ENCODE results near the gene PROX1. TPM values are rescaled to one million over a fixed set of nuclear protein-coding genes. Genes with fewer than 3 reads are reported as not detected.

Gene PROX1
- total and polyA plus RNA-seq, 9 of the 15 experiments (the other 6 are each of a cell fraction or from before 2014, with no cell fraction given), result 0.14 to 0.22 TPM; not detected in 7

DNA sequence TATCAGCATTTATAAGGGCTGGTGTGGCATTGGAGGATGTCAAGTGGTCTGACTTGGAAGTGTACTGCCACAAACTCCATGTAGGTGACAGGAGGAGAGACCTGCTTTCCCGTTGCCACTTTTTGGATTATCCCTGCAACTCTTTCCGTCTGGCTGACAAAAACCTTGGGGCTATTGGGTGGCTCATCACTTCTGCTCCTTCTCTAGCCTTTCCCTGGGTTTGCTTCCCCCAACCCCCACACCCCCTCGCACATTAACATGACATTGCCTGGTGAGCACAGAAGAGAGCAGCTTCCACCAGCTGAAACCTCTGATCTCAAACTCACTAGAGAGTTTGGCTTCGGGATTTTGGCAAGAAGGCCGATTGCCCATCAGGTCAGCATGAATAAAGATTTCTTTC, 39.2 kb downstream of the PROX1 start:
- POLR2A ChIA-PET, result no interaction called here
- H3K4me3 ChIP-seq, result no peak overlapping the region
- no peaks in the 10 kb centered on the region for H3K4me1 ChIP-seq (replicated peaks in 1 of 2; ENCODE audit: control insufficient read depth in 2 of 2, insufficient read depth in 2 of 2, low read length in 2 of 2)
- CTCF ChIA-PET (ENCODE audit: low intra/inter-chr PET ratio), result no interaction called here
- H3K79me2 ChIP-seq (ENCODE audit: control insufficient read depth, insufficient read depth, low read length), result no peaks in the 10 kb centered on the region
- no peak overlapping the region for H3K27ac ChIP-seq (ENCODE audit: extremely low read depth, low read depth, low read length)
- ATAC-seq (no peak), DNase-seq (ENCODE audit: extremely low read depth in 1 of 4, low spot score in 3 of 4) (no peak), FAIRE-seq (no peak)
- no peak overlapping the region for H2AFZ ChIP-seq (ENCODE audit: low read depth, low read length)
- no peak overlapping the region for H3K4me2 ChIP-seq (ENCODE audit: insufficient read depth, low read length)
- TF ChIP-seq POU5F1 (IDR thresholded peaks at IDR 0.05; ENCODE audit: borderline replicate concordance, low read depth, low read length, partially characterized antibody) (no peak), ZNF354B (CRISPR knock-in tag; IDR thresholded peaks at IDR 0.05) (no peak), CREB1 (IDR thresholded peaks at IDR 0.05) (no peak), CREB1 (CRISPR knock-in tag; IDR thresholded peaks at IDR 0.05) (no peak), HDAC2 (IDR thresholded peaks at IDR 0.05) (no peak), STAT5B (CRISPR knock-in tag; IDR thresholded peaks at IDR 0.05) (no peak), CBX5 (IDR thresholded peaks at IDR 0.05; ENCODE audit: borderline replicate concordance, low read depth) (no peak), TRIM24 (IDR thresholded peaks at IDR 0.05) (no peak), RBM15 (IDR thresholded peaks at IDR 0.05; ENCODE audit: insufficient read depth, low read length) (no peak), NFYB (IDR thresholded peaks at IDR 0.05; ENCODE audit: extremely low read depth, insufficient read length) (no peak)
- TF ChIP-seq, protein P1, sequence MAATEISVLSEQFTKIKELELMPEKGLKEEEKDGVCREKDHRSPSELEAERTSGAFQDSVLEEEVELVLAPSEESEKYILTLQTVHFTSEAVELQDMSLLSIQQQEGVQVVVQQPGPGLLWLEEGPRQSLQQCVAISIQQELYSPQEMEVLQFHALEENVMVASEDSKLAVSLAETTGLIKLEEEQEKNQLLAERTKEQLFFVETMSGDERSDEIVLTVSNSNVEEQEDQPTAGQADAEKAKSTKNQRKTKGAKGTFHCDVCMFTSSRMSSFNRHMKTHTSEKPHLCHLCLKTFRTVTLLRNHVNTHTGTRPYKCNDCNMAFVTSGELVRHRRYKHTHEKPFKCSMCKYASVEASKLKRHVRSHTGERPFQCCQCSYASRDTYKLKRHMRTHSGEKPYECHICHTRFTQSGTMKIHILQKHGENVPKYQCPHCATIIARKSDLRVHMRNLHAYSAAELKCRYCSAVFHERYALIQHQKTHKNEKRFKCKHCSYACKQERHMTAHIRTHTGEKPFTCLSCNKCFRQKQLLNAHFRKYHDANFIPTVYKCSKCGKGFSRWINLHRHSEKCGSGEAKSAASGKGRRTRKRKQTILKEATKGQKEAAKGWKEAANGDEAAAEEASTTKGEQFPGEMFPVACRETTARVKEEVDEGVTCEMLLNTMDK (IDR thresholded peaks at IDR 0.05; ENCODE audit: borderline replicate concordance, insufficient read depth, low read depth, low read length, poor library complexity, severe bottlenecking), result no peak
- TF ChIP-seq, protein P2, sequence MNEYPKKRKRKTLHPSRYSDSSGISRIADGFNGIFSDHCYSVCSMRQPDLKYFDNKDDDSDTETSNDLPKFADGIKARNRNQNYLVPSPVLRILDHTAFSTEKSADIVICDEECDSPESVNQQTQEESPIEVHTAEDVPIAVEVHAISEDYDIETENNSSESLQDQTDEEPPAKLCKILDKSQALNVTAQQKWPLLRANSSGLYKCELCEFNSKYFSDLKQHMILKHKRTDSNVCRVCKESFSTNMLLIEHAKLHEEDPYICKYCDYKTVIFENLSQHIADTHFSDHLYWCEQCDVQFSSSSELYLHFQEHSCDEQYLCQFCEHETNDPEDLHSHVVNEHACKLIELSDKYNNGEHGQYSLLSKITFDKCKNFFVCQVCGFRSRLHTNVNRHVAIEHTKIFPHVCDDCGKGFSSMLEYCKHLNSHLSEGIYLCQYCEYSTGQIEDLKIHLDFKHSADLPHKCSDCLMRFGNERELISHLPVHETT (CRISPR knock-in tag; conservative IDR thresholded peaks at IDR 0.05 in 1 of 2, IDR thresholded peaks at IDR 0.05 in 1 of 2), result no peak
- TF ChIP-seq, protein P3, sequence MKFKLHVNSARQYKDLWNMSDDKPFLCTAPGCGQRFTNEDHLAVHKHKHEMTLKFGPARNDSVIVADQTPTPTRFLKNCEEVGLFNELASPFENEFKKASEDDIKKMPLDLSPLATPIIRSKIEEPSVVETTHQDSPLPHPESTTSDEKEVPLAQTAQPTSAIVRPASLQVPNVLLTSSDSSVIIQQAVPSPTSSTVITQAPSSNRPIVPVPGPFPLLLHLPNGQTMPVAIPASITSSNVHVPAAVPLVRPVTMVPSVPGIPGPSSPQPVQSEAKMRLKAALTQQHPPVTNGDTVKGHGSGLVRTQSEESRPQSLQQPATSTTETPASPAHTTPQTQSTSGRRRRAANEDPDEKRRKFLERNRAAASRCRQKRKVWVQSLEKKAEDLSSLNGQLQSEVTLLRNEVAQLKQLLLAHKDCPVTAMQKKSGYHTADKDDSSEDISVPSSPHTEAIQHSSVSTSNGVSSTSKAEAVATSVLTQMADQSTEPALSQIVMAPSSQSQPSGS (CRISPR knock-in tag; IDR thresholded peaks at IDR 0.05), result no peak
- in situ Hi-C loops (cut with MboI), result no loop called here
- H3K9me3 ChIP-seq (replicated peaks; ENCODE audit: control insufficient read depth, insufficient read depth, low read depth, low read length), result no peaks in the 10 kb centered on the region
- 1% methylated on average over 5 of the region's 5 CpGs for WGBS (ENCODE audit: insufficient coverage, low coverage, missing lambda C conversion rate)
- H3K9me1 ChIP-seq (ENCODE audit: control insufficient read depth, insufficient read depth, low read length), result no peaks in the 10 kb centered on the region
- H3K9ac ChIP-seq (ENCODE audit: insufficient read depth in 1 of 2, low read depth in 2 of 2, low read length in 2 of 2), result no peak overlapping the region
- no TSS peak for BruUV-seq (replicated peaks)
- no peaks in the 10 kb centered on the region for H4K20me1 ChIP-seq (replicated peaks; ENCODE audit: control insufficient read depth, insufficient read depth, low read length)
- peaks cover 0 to 15% of the 10 kb centered on the region in 2 experiments; a peak in 3 of 5 replicates for H3K27me3 ChIP-seq (ENCODE audit: control insufficient read depth in 2 of 2, insufficient read depth in 2 of 2, low read length in 2 of 2)
- no peaks in the 10 kb centered on the region for H3K36me3 ChIP-seq (ENCODE audit: control insufficient read depth, insufficient read depth, low read length)
- intact Hi-C loops (cut with micrococcal nuclease), result no loop called here

Measured in K562 (cell line).